HPDE6-E6E7 (cell line): ENCODE results near the gene ACP5.
"Not testable (repeated sequence)": the region's sequence is repeated elsewhere in the genome, so short reads cannot be mapped to it uniquely, and the experiment has no call there.

Source experiments
- DNase-seq: peaks from one replicate; pipeline ENCODE4 v3.0.0; 2011; ENCODE audit warnings: missing footprints; ENCODE audit errors: extremely low spot score

The ACP5 gene

GRCh38 chr19:11578258-11579142 lies 1.1 kb upstream of the ACP5 start:
- DNase-seq, result no peak

GRCh38 chr19:11576227-11576626 lies 1.2 kb downstream of the ACP5 start:
- DNase-seq, result no peak

GRCh38 chr19:11574689-11575088 lies 2.8 kb downstream of the ACP5 start:
- no peak for DNase-seq

GRCh38 chr19:11573763-11574162 lies 3.7 kb downstream of the ACP5 start:
- DNase-seq, result not testable (repeated sequence)

- not testable (repeated sequence) for DNase-seq
Measured at GRCh38 chr19:11573354-11573753, 4.1 kb downstream of the ACP5 start.

GRCh38 chr19:11570039-11570462 lies 7.4 kb downstream of the ACP5 start:
- no peak for DNase-seq

- DNase-seq, result no peak
Measured at GRCh38 chr19:11566164-11566563, 11.3 kb downstream of the ACP5 start.

- not testable (repeated sequence) for DNase-seq
Measured at GRCh38 chr19:11565649-11565980, 11.8 kb downstream of the ACP5 start.

GRCh38 chr19:11564082-11564807 lies 13.2 kb downstream of the ACP5 start:
- DNase-seq, result not testable (repeated sequence)

- DNase-seq, result no peak
Measured at GRCh38 chr19:11563532-11563931, 13.9 kb downstream of the ACP5 start.

- peak; percentile 48 for DNase-seq
Measured at GRCh38 chr19:11560404-11561051, 16.9 kb downstream of the ACP5 start.

- DNase-seq, result peak; percentile 99
Measured at GRCh38 chr19:11558881-11559828, 18.3 kb downstream of the ACP5 start, which contains the start of gene ELOF1. Gene ELOF1, minus strand, starts transcription at chr19:11559230. Its CDS starts 4,883 bp downstream, at chr19:11554347.

- no peak for DNase-seq
Measured at GRCh38 chr19:11556634-11557420, 20.6 kb downstream of the ACP5 start.

GRCh38 chr19:11555246-11555645 lies 22.2 kb downstream of the ACP5 start:
- DNase-seq, result no peak

- DNase-seq, result no peak
Measured at GRCh38 chr19:11554160-11554559, 23.3 kb downstream of the ACP5 start.

- DNase-seq, result no peak
Measured at GRCh38 chr19:11552666-11553372, 24.6 kb downstream of the ACP5 start.

GRCh38 chr19:11551603-11552235 lies 25.7 kb downstream of the ACP5 start:
- no peak for DNase-seq

GRCh38 chr19:11550265-11550664 lies 27.2 kb downstream of the ACP5 start:
- no peak for DNase-seq

- no peak for DNase-seq
Measured at GRCh38 chr19:11549386-11549953, 28.0 kb downstream of the ACP5 start.
